Stimulated activated CD4-positive, alpha-beta T cell treated with anti-CD3 and anti-CD28 coated beads, TNF-alpha, amount 100 ng/mL, for 4 hours (primary cell): ENCODE results near the gene CHST15.
"Not testable (repeated sequence)": the region's sequence is repeated elsewhere in the genome, so short reads cannot be mapped to it uniquely, and the experiment has no call there.

Source experiments
- DNase-seq, 3 experiments: peaks; one replicate each; pipeline ENCODE4 v3.0.0-alpha.2; 2020; ENCODE audit warnings: low read depth in 3 of 3

CHST15 gene

GRCh38 chr10:124099604-124100003 is 6.2 kb upstream of the CHST15 start:
- no peak for DNase-seq

- no peak for DNase-seq
Measured at GRCh38 chr10:124098575-124098974, 5.2 kb upstream of the CHST15 start.

- DNase-seq: no peak
Measured at GRCh38 chr10:124097883-124098282, 4.5 kb upstream of the CHST15 start.

- no peak for DNase-seq
Measured at GRCh38 chr10:124096494-124096893, 3.1 kb upstream of the CHST15 start.

GRCh38 chr10:124095801-124096200 is 2.4 kb upstream of the CHST15 start:
- DNase-seq: not testable (repeated sequence)

GRCh38 chr10:124095096-124095495 is 1.7 kb upstream of the CHST15 start:
- no peak for DNase-seq

- DNase-seq: no peak
Measured at GRCh38 chr10:124094419-124094785, 1.0 kb upstream of the CHST15 start.

GRCh38 chr10:124093774-124094418 is 498 bp upstream of the CHST15 start:
- DNase-seq: not testable (repeated sequence)

GRCh38 chr10:124092250-124092859 is 1.0 kb downstream of the CHST15 start:
- no peak for DNase-seq

- no peak for DNase-seq
Measured at GRCh38 chr10:124091646-124092249, 1.6 kb downstream of the CHST15 start.

- DNase-seq: no peak
Measured at GRCh38 chr10:124090601-124091209, 2.7 kb downstream of the CHST15 start.

- DNase-seq: no peak
Measured at GRCh38 chr10:124089859-124090258, 3.5 kb downstream of the CHST15 start.

- no peak for DNase-seq
Measured at GRCh38 chr10:124088915-124089314, 4.5 kb downstream of the CHST15 start.

GRCh38 chr10:124087672-124088634 is 5.4 kb downstream of the CHST15 start:
- DNase-seq: no peak

- DNase-seq: no peak
Measured at GRCh38 chr10:124086787-124087671, 6.4 kb downstream of the CHST15 start.

GRCh38 chr10:124086097-124086710 is 7.2 kb downstream of the CHST15 start:
- no peak for DNase-seq

GRCh38 chr10:124085680-124086079 is 7.7 kb downstream of the CHST15 start:
- DNase-seq: no peak

- no peak for DNase-seq
Measured at GRCh38 chr10:124084708-124085107, 8.7 kb downstream of the CHST15 start.

GRCh38 chr10:124083740-124084397 is 9.5 kb downstream of the CHST15 start:
- DNase-seq: no peak
